CD4-positive, alpha-beta T cell treated with Interleukin-2 at 100 ng/mL for 4 hours (primary cell): ENCODE results near the gene SPAG4.

ENCODE experiments used
- DNase-seq: peaks from one replicate; pipeline ENCODE4 v3.0.0-alpha.2; 2020; ENCODE audit warnings: low spot score

Gene SPAG4

DNA sequence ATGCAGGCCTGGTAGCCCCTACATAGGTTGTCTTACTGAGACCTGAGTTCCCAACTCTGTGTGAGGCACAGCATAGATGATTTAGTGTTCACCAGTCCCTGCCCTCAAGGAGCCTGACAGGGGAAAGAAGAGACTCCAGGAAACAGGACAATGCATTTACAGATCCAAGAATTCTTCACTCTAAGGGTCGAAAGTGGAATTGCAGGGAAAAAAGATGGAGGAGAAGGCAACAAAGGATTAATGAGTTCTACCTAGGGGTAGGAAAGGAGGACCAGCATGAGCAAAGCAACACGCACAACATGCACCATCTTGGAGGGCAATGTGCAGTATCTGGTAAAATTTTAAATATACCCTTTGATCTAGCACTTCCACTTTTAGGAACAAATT is 5.9 kb downstream of the SPAG4 start:
- DNase-seq, result no peak

- DNase-seq, result no peak
Measured at GRCh38 chr20:35625584-35626385, 10.2 kb downstream of the SPAG4 start.

DNA sequence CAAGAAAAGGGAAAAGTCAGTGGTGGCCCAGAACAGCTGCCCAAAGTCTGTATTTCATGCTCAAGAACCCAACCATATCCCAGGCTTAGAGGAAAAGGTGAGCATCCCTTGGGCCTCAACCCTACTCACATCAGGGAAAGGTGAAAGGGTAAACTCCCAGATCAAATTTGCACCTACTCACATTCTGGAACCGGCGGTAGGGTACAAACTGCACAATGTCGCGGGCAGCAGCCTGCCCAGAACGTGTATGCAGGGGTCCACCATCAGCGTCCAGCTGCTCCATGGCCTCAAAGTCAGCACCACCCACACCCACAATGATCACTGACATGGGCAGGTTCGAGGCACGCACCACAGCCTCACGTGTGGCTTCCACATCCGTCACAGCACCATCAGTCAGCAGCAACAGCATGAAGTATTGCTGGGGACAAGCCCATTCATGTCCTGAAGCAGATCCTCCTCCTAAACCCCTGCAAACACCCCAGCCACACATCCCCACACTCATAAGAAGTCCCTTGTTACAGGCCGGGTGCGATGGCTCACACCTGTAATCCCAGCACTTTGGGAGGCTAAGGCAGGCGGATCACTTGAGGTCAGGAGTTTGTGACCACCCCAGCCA is 10.9 kb downstream of the SPAG4 start:
- no peak for DNase-seq

- DNase-seq, result no peak
Measured at GRCh38 chr20:35627121-35627520, 11.5 kb downstream of the SPAG4 start.

- no peak for DNase-seq
Measured at GRCh38 chr20:35629427-35630145, 14.0 kb downstream of the SPAG4 start.

DNA sequence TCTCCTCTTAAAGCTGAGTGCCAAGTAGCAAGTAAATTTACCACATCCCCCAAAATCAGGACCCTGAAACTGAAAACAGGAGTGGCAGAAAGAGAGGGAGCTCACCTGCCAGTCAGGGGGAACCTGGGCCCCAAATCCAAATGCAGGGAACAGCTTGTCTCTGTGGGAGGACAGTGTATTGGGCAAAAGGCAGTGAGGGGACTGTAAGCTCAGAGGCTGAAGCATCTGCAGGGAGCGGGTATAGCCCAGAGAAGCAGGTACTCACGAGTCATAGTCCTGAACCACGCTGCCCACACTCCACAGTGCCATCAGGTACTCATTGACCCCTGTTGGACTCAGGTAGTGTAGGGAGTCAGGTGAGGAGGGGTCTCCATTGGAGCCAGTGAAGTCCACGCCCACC is 15.0 kb downstream of the SPAG4 start:
- no peak for DNase-seq

DNA sequence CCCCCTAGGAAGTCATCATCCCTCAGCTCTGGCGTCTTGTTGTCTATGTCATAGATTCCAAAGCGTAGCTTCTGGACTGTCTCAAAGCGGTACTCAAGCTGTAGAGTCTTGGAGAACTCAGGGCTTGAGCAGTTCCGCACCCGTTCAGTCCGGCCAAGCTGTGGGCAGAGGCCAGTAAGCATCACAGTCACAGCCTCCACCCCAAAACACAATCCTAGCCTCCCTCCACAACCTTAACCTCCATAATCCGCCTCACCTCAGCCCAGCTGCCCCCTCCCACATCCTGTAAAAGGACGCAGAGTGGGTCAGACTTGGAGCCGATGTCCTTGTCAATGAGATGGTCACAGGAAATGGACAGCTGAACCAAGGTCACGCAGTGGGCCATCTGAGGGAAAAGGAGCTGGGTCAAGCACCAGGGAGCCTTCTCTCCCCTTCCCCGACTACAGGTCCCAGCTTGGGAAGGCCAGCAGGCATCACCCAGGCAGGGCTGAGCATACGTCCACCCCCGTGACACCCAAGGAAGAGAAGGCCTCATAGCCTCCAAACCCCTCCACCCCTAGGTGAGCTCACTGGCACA is 17.0 kb downstream of the SPAG4 start:
- DNase-seq, result no peak

- no peak for DNase-seq
Measured at GRCh38 chr20:35635652-35636051, 20.0 kb downstream of the SPAG4 start.

DNA sequence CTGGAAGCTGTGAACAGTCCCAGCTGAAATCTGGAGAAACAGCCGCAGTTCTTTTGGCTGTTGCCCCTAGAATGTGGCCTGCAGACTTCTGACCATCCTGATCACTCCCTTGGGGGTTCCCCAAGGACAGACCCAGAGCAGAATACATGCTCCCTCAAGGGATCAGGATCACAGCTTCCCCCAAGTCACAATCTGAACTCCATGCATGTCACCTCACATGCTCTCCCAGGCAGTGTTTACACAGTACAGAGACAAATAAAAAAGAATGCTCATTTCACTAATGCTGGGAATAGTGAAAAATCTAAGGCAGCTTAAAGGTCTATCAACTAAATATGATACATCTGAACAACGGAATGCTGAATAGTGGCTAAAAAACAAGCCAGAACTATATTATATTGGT is 20.5 kb downstream of the SPAG4 start:
- no peak for DNase-seq

DNA sequence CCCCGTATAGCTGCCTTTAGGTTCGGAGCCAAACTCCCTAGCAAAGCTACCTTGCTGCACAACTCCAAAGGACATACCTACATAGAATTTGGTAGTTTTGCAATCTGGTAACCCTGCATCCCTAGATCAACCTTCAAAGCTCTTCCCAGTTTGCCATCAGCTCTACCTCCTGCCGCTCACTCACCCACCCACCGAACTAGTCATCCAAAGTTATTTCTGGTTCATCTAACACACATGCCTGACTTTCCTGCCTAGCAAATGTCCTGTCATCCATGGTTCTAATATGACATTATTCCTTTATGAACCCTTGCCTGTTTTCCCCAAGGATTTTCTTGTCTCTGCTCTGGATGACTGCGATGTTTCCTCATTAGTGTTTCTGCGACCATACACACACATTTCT is 21.6 kb downstream of the SPAG4 start:
- DNase-seq, result no peak

DNA sequence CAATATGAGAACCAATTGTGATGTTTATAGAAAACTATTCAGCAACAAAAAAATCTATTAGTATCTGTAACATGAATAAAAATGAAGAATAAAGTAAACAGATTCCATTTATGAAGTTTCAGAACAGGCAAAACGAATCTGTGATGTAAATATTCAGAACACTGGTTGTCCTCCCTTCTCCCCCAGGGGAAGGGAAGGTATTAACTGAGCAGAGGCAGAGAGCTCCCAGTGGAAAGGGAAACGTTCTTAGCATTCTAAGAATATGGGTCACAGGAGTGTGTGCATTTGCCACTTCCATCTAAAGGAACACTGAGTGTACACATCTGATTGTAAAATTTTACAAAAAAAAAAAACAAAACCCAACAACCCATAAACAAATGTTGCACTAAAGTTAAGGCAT is 23.1 kb downstream of the SPAG4 start:
- DNase-seq, result no peak

- no peak for DNase-seq
Measured at GRCh38 chr20:35640724-35641123, 25.1 kb downstream of the SPAG4 start.

DNA sequence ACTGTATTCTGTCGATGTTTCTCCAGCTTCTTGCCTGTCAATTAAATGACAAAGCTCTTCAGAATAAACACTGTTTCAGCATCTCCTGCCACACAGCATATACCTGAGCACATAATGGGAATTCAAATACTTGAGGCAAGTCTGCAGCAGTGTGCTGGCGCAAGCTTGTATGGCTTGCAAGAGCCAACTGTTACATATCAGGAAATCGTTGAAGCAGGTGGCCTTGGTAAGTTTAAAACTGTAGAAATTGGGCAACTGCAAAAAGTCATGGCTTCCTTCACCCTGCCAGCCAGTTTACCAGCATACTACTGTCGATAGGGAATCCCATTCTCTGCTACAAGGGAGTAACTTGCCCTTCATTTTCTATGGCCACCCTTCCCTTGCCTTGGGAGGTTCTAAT is 26.1 kb downstream of the SPAG4 start:
- DNase-seq, result no peak

DNA sequence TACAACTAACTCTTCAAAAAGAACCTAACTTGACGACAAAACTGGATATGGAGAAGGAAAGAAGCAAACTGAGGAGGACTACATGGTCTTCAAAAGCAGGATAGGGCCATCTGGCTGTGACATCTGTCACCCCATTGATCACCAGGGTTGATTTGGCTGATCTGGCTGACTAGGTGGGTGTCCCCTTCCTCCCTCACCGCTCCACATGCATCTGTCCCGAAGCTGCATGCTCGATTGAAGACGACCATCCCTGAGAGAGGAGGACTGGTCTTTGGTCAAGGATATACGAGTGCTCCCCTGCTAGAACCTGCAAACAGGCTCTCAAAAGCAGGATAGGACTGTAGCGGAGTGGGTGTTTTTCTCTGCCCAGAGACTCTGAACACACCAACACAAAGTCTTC is 27.4 kb downstream of the SPAG4 start:
- DNase-seq, result no peak

- no peak for DNase-seq
Measured at GRCh38 chr20:35644806-35645205, 29.2 kb downstream of the SPAG4 start.

GRCh38 chr20:35648836-35649235 is 33.2 kb downstream of the SPAG4 start:
- no peak for DNase-seq

DNA sequence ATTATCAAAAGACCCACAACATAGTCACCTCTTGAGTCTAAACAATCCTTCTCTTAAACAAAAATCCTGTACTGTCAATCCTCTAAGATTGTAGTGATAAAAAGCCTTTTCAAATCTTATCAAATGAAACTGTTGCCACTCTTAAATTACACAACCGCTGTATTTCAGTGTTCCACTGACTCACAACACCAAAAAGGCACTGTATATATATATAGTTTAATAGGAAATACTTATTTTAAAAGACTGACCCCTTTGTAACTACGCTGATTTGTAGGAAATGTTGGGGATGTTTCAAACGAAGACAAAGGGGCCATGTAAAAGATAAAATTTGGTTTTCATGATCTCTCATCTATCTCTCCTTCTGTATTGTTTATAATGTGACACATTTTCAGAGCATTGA is 35.0 kb downstream of the SPAG4 start:
- DNase-seq, result no peak

GRCh38 chr20:35651958-35652357 is 36.3 kb downstream of the SPAG4 start:
- DNase-seq, result no peak

GRCh38 chr20:35652641-35653429 is 37.2 kb downstream of the SPAG4 start:
- no peak for DNase-seq

- no peak for DNase-seq
Measured at GRCh38 chr20:35653430-35653734, 37.8 kb downstream of the SPAG4 start.

- DNase-seq, result no peak
Measured at GRCh38 chr20:35653893-35654292, 38.3 kb downstream of the SPAG4 start.

DNA sequence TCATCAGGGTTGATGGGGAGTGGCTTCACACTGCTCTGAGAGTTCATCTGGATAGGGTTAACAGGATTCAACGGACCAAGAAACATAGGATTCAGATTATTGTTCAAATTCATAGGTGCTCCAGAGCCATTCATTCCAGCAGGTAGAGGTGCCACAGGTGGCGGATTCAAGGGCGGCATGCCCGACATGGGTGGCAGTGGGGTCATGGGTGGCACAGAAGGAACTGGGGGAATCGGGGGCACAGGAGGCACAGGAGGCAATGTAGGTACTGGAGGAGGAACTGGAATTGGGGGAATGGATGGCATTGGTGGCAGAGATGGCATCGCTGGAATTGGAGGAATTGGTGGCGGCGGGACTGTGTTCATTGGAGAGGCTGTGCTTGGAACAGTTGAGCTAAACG is 38.8 kb downstream of the SPAG4 start:
- DNase-seq, result no peak
